ENCODE measurements around the gene NEUROD1.

NEUROD1 gene

GRCh38 chr2:181679544-181679979, 755 bp downstream of the NEUROD1 start:
- DNase-seq: peak; percentile 31

- DNase-seq: peak; percentile 42
Observed at GRCh38 chr2:181678861-181679543, 1.3 kb downstream of the NEUROD1 start.

- no peak for DNase-seq
Observed at GRCh38 chr2:181677912-181678586, 2.3 kb downstream of the NEUROD1 start.

GRCh38 chr2:181675254-181675653, 5.1 kb downstream of the NEUROD1 start:
- DNase-seq: no peak

- DNase-seq: no peak
Observed at GRCh38 chr2:181674461-181674860, 5.9 kb downstream of the NEUROD1 start.

GRCh38 chr2:181673173-181673572, 7.1 kb downstream of the NEUROD1 start:
- DNase-seq: peak; percentile 47

- no peak for DNase-seq
Observed at GRCh38 chr2:181672255-181673008, 7.9 kb downstream of the NEUROD1 start.

- no peak for DNase-seq
Observed at GRCh38 chr2:181670632-181671031, 9.7 kb downstream of the NEUROD1 start.

- no peak for DNase-seq
Observed at GRCh38 chr2:181667234-181667633, 13.1 kb downstream of the NEUROD1 start.

- DNase-seq: peak; percentile 42
Observed at GRCh38 chr2:181662287-181662686, 18.0 kb downstream of the NEUROD1 start.

- no peak for DNase-seq
Observed at GRCh38 chr2:181660181-181660580, 20.1 kb downstream of the NEUROD1 start.

- DNase-seq: peak; percentile 54
Observed at GRCh38 chr2:181658444-181658843, 21.9 kb downstream of the NEUROD1 start.

- no peak for DNase-seq
Observed at GRCh38 chr2:181657379-181657778, 22.9 kb downstream of the NEUROD1 start.

- peak; percentile 17 for DNase-seq
Observed at GRCh38 chr2:181656450-181657291, 23.6 kb downstream of the NEUROD1 start, which contains the start of gene CERKL. Gene CERKL, minus strand, starts transcription at chr2:181657105. Its CDS starts 99 bp downstream, at chr2:181657006.

- DNase-seq: peak; percentile 40
Observed at GRCh38 chr2:181655519-181655918, 24.8 kb downstream of the NEUROD1 start.

GRCh38 chr2:181649436-181649979, 30.8 kb downstream of the NEUROD1 start:
- DNase-seq: peak; percentile 26

- no peak for DNase-seq
Observed at GRCh38 chr2:181648478-181649155, 31.7 kb downstream of the NEUROD1 start.

- no peak for DNase-seq
Observed at GRCh38 chr2:181646415-181646987, 33.8 kb downstream of the NEUROD1 start.

GRCh38 chr2:181643151-181643550, 37.2 kb downstream of the NEUROD1 start:
- DNase-seq: no peak

GRCh38 chr2:181642086-181642485, 38.2 kb downstream of the NEUROD1 start:
- DNase-seq: no peak

- no peak for DNase-seq
Observed at GRCh38 chr2:181639686-181640085, 40.6 kb downstream of the NEUROD1 start.

Measured in DMS79 treated with DMSO at 0.1 percent for 48 hours (cell line).